Activated CD4-positive, alpha-beta T cell treated with anti-CD3 and anti-CD28 coated beads for 36 hours (primary cell): ENCODE measurements around the gene VOPP1. TPM values are rescaled to one million over a fixed set of nuclear protein-coding genes. Genes with fewer than 3 reads are reported as not detected.

Source experiments
- ATAC-seq: fragments of 200-7000 bp; cut with Tn5 transposase; one replicate; pipeline ENCODE4 v1.10.0; 2021; ENCODE audit warnings: mild to moderate bottlenecking, moderate library complexity
- CTCF ChIA-PET: fragments of 350-600 bp; sonication (Branson Sonifier 250); formaldehyde crosslinking; loops from one replicate; lab custom pipeline; 2021; ENCODE audit warnings: antibody characterized with exemption; lab: Charles Lee
- POLR2A ChIA-PET: fragments of 350-600 bp; sonication (Branson Sonifier 250); formaldehyde crosslinking; loops from one replicate; lab custom pipeline; 2021; ENCODE audit warnings: antibody characterized with exemption, inconsistent platforms; lab: Charles Lee
- DNase-seq: peaks from one replicate; pipeline ENCODE4 v3.0.0-alpha.2; 2020
- H3K27ac Mint-ChIP-seq: one replicate; pipeline ENCODE4 v1.8.0; 2021; ENCODE audit warnings: mixed read lengths
- H3K27me3 Mint-ChIP-seq: one replicate; pipeline ENCODE4 v1.8.0; 2021; ENCODE audit warnings: mixed read lengths
- H3K36me3 Mint-ChIP-seq: one replicate; pipeline ENCODE4 v1.8.0; 2021; ENCODE audit warnings: low read depth, mixed read lengths
- H3K4me1 Mint-ChIP-seq: one replicate; pipeline ENCODE4 v1.8.0; 2021; ENCODE audit warnings: mixed read lengths
- H3K4me3 Mint-ChIP-seq: one replicate; pipeline ENCODE4 v1.8.0; 2021; ENCODE audit warnings: mild to moderate bottlenecking, moderate library complexity, mixed read lengths
- H3K9me3 Mint-ChIP-seq: one replicate; pipeline ENCODE4 v1.8.0; 2021; ENCODE audit warnings: low read depth, mixed read lengths
- intact Hi-C, 2 experiments: fragments of 100-400 bp; cut with DNase I in 1 of 2; cut with micrococcal nuclease in 1 of 2; formaldehyde crosslinking; loops; one replicate each; pipeline versions ENCODE4 v1.14.2 to v1.15.1; 2022 to 2024; cut with DNase I, micrococcal nuclease
- total RNA-seq, 2 experiments: library from RNA; stranded (reverse); gene quantifications; one replicate each; pipeline ENCODE4 v1.2.3, GENCODE V29; 2021

VOPP1 gene
- total RNA-seq, 2 experiments from 2014 or later: 63.7 to 64.2 TPM

GRCh38 chr7:55502124-55502857, 70.0 kb downstream of the VOPP1 start:
- Mint-ChIP-seq H3K9me3 (no peaks in the 10 kb centered on the region), H3K36me3 (peaks cover 22% of the 10 kb centered on the region), H3K4me3 (no peak overlapping the region), H3K4me1 (peaks cover 60% of the 10 kb centered on the region), H3K27ac (no peak overlapping the region), H3K27me3 (no peaks in the 10 kb centered on the region)
- POLR2A ChIA-PET: no interaction called here
- CTCF ChIA-PET: interaction anchor here (1.0 to 1.3 kb wide), 2 partner anchors 13 to 66 kb away, joined by 3 to 4 read pairs; no protein-coding TSS in a partner anchor
- intact Hi-C loops: no loop called here
- ATAC-seq (no peak), DNase-seq (no peak)

- no peak for DNase-seq
- H3K36me3 Mint-ChIP-seq: peaks cover 21% of the 10 kb centered on the region
- H3K4me3 Mint-ChIP-seq: no peak overlapping the region
- intact Hi-C loops: no loop called here
- no peaks in the 10 kb centered on the region for H3K27me3 Mint-ChIP-seq
- no peak for ATAC-seq
- POLR2A ChIA-PET: no interaction called here
- CTCF ChIA-PET: interaction anchor here (1.0 to 1.3 kb wide), 2 partner anchors 13 to 65 kb away, joined by 3 to 4 read pairs; no protein-coding TSS in a partner anchor
- H3K27ac Mint-ChIP-seq: peak overlapping the region; percentile 35
- H3K9me3 Mint-ChIP-seq: no peaks in the 10 kb centered on the region
- peaks cover 53% of the 10 kb centered on the region for H3K4me1 Mint-ChIP-seq
Measured at GRCh38 chr7:55501611-55502010, 70.7 kb downstream of the VOPP1 start.

- intact Hi-C loops: no loop called here
- no peak for DNase-seq
- H3K27ac Mint-ChIP-seq: no peak overlapping the region
- H3K4me3 Mint-ChIP-seq: no peak overlapping the region
- peaks cover 28% of the 10 kb centered on the region for H3K36me3 Mint-ChIP-seq
- ChIA-PET POLR2A (no interaction called here), CTCF (no interaction called here)
- peaks cover 44% of the 10 kb centered on the region for H3K4me1 Mint-ChIP-seq
- H3K27me3 Mint-ChIP-seq: no peaks in the 10 kb centered on the region
- H3K9me3 Mint-ChIP-seq: no peaks in the 10 kb centered on the region
- no peak for ATAC-seq
Measured at GRCh38 chr7:55500117-55500756, 72.1 kb downstream of the VOPP1 start.

- no peaks in the 10 kb centered on the region for H3K27me3 Mint-ChIP-seq
- DNase-seq (no peak), ATAC-seq (no peak)
- POLR2A ChIA-PET: interaction anchor here (0.6 kb wide), 1 partner anchor 136 kb away, joined by 3 read pairs; no protein-coding TSS in a partner anchor
- H3K4me3 Mint-ChIP-seq: no peak overlapping the region
- peaks cover 28% of the 10 kb centered on the region for H3K36me3 Mint-ChIP-seq
- CTCF ChIA-PET: no interaction called here
- H3K4me1 Mint-ChIP-seq: peaks cover 41% of the 10 kb centered on the region
- no peaks in the 10 kb centered on the region for H3K9me3 Mint-ChIP-seq
- H3K27ac Mint-ChIP-seq: no peak overlapping the region
- intact Hi-C loops: no loop called here
Measured at GRCh38 chr7:55499591-55499990, 72.7 kb downstream of the VOPP1 start.

- Mint-ChIP-seq H3K9me3 (no peaks in the 10 kb centered on the region), H3K4me3 (no peak overlapping the region), H3K27ac (no peak overlapping the region), H3K4me1 (peaks cover 39% of the 10 kb centered on the region), H3K36me3 (peaks cover 23% of the 10 kb centered on the region), H3K27me3 (no peaks in the 10 kb centered on the region)
- intact Hi-C loops: no loop called here
- no peak for DNase-seq
- no peak for ATAC-seq
- POLR2A ChIA-PET: no interaction called here
- CTCF ChIA-PET: no interaction called here
Measured at GRCh38 chr7:55498770-55499169, 73.5 kb downstream of the VOPP1 start.

- Mint-ChIP-seq H3K4me3 (no peak overlapping the region), H3K27me3 (no peaks in the 10 kb centered on the region), H3K36me3 (peaks cover 25% of the 10 kb centered on the region), H3K27ac (no peak overlapping the region), H3K9me3 (no peaks in the 10 kb centered on the region), H3K4me1 (peaks cover 41% of the 10 kb centered on the region)
- DNase-seq (no peak), ATAC-seq (peak; percentile 58)
- CTCF ChIA-PET: no interaction called here
- POLR2A ChIA-PET: no interaction called here
- intact Hi-C loops: no loop called here
Measured at GRCh38 chr7:55498142-55498541, 74.2 kb downstream of the VOPP1 start.

GRCh38 chr7:55497521-55497920, 74.8 kb downstream of the VOPP1 start:
- intact Hi-C loops: no loop called here
- Mint-ChIP-seq H3K9me3 (no peaks in the 10 kb centered on the region), H3K36me3 (peaks cover 28% of the 10 kb centered on the region), H3K27me3 (no peaks in the 10 kb centered on the region), H3K4me1 (peaks cover 39% of the 10 kb centered on the region), H3K4me3 (no peak overlapping the region), H3K27ac (no peak overlapping the region)
- CTCF ChIA-PET: interaction anchor here (1.0 kb wide), 1 partner anchor 82 kb away, joined by 3 read pairs; no protein-coding TSS in a partner anchor
- ATAC-seq (no peak), DNase-seq (no peak)
- POLR2A ChIA-PET: no interaction called here

- ChIA-PET CTCF (interaction anchor here (1.0 kb wide), 1 partner anchor 81 kb away, joined by 3 read pairs; no protein-coding TSS in a partner anchor), POLR2A (no interaction called here)
- no peak for DNase-seq
- H3K27me3 Mint-ChIP-seq: no peaks in the 10 kb centered on the region
- intact Hi-C loops: no loop called here
- H3K27ac Mint-ChIP-seq: no peak overlapping the region
- no peak for ATAC-seq
- peaks cover 37% of the 10 kb centered on the region for H3K4me1 Mint-ChIP-seq
- peaks cover 31% of the 10 kb centered on the region for H3K36me3 Mint-ChIP-seq
- no peaks in the 10 kb centered on the region for H3K9me3 Mint-ChIP-seq
- H3K4me3 Mint-ChIP-seq: no peak overlapping the region
Measured at GRCh38 chr7:55496906-55497305, 75.4 kb downstream of the VOPP1 start.

- intact Hi-C loops: no loop called here
- peaks cover 40% of the 10 kb centered on the region for H3K36me3 Mint-ChIP-seq
- H3K27ac Mint-ChIP-seq: no peak overlapping the region
- no peaks in the 10 kb centered on the region for H3K27me3 Mint-ChIP-seq
- ChIA-PET POLR2A (no interaction called here), CTCF (interaction anchor here (0.6 kb wide), 1 partner anchor 25 kb away, joined by 3 read pairs; no protein-coding TSS in a partner anchor)
- peaks cover 36% of the 10 kb centered on the region for H3K4me1 Mint-ChIP-seq
- no peak overlapping the region for H3K4me3 Mint-ChIP-seq
- ATAC-seq: no peak
- no peak for DNase-seq
- H3K9me3 Mint-ChIP-seq: no peaks in the 10 kb centered on the region
Measured at GRCh38 chr7:55494951-55495350, 77.4 kb downstream of the VOPP1 start.

GRCh38 chr7:55493408-55493807, 78.9 kb downstream of the VOPP1 start:
- intact Hi-C loops: no loop called here
- Mint-ChIP-seq H3K9me3 (no peaks in the 10 kb centered on the region), H3K27me3 (no peaks in the 10 kb centered on the region), H3K4me1 (peaks cover 36% of the 10 kb centered on the region), H3K36me3 (peaks cover 55% of the 10 kb centered on the region), H3K27ac (no peak overlapping the region), H3K4me3 (no peak overlapping the region)
- ChIA-PET POLR2A (no interaction called here), CTCF (interaction anchor here (0.8 kb wide), 1 partner anchor 41 kb away, joined by 3 read pairs; no protein-coding TSS in a partner anchor)
- peak; percentile 42 for DNase-seq
- ATAC-seq: peak; percentile 63

- H3K27me3 Mint-ChIP-seq: no peaks in the 10 kb centered on the region
- peaks cover 62% of the 10 kb centered on the region for H3K36me3 Mint-ChIP-seq
- no peak overlapping the region for H3K4me3 Mint-ChIP-seq
- DNase-seq: no peak
- no peak overlapping the region for H3K27ac Mint-ChIP-seq
- H3K9me3 Mint-ChIP-seq: no peaks in the 10 kb centered on the region
- no peak for ATAC-seq
- ChIA-PET POLR2A (no interaction called here), CTCF (interaction anchor here (1.0 to 1.8 kb wide), 2 partner anchors 68 to 107 kb away, joined by 3 to 5 read pairs; no protein-coding TSS in a partner anchor)
- intact Hi-C loops: no loop called here
- peaks cover 50% of the 10 kb centered on the region for H3K4me1 Mint-ChIP-seq
Measured at GRCh38 chr7:55491346-55491745, 81.0 kb downstream of the VOPP1 start.
